Prostate gland (tissue), 2 donors: Measurements from ENCODE around the gene MFAP4. TPM values are rescaled to one million over a fixed set of nuclear protein-coding genes. Genes with fewer than 3 reads are reported as not detected.

Experiments
- DNase-seq: peaks from one replicate; pipeline ENCODE4 v3.0.0-alpha.2; 2019; ENCODE audit warnings: low spot score
- H3K27ac ChIP-seq, 2 donors: fragments of 200-600 bp; sonication (generic); 2 replicates each; pipeline ENCODE4 v1.5.1; 2017 to 2019
- H3K27me3 ChIP-seq: fragments of 200-600 bp; sonication (generic); replicated peaks from 2 replicates; pipeline ENCODE4 v1.5.1; 2019; ENCODE audit not compliant: insufficient read depth
- H3K36me3 ChIP-seq, 2 donors: fragments of 200-600 bp; sonication (generic); 1 replicate in 1 of 2; 2 replicates in 1 of 2; pipeline versions ENCODE4 v1.5.1 to v1.8.1; 2017 to 2019
- H3K4me1 ChIP-seq: fragments of 200-600 bp; sonication (generic); replicated peaks from 2 replicates; pipeline ENCODE4 v1.5.1; 2019
- H3K4me3 ChIP-seq, 2 donors: fragments of 200-600 bp; sonication (generic); 2 replicates each; pipeline ENCODE4 v1.5.1; 2017 to 2019
- H3K9me3 ChIP-seq: fragments of 200-600 bp; sonication (generic); 2 replicates; pipeline ENCODE4 v1.5.1; 2017
- CTCF ChIP-seq, 4 experiments: fragments of 200-600 bp in 2 of 4; fragments of 450-650 bp in 2 of 4; sonication (generic) in 2 of 4; IDR thresholded peaks; 1 replicate in 3 of 4; 2 replicates in 1 of 4; pipeline ENCODE4 v1.5.1; 2016 to 2019; ENCODE audit warnings: antibody characterized with exemption in 4 of 4, mild to moderate bottlenecking in 2 of 4, moderate library complexity in 2 of 4
- POLR2A ChIP-seq: fragments of 450-650 bp; IDR thresholded peaks from one replicate; pipeline ENCODE4 v1.6.1; 2016; ENCODE audit warnings: antibody characterized with exemption, mild to moderate bottlenecking
- POLR2AphosphoS5 ChIP-seq: sonication (generic); formaldehyde crosslinking; IDR thresholded peaks from one replicate; pipeline ENCODE4 v1.6.1; 2017; ENCODE audit warnings: antibody characterized with exemption
- WGBS: methylation state at CpG from one replicate; pipeline ENCODE4 v1.1.5; 2018; 5-methylcytosine and 5-hydroxymethylcytosine counted together
- intact Hi-C: fragments of 100-400 bp; cut with DNase I; formaldehyde crosslinking; loops from one replicate; pipeline ENCODE4 v1.14.2; 2022
- total RNA-seq, 2 donors: library from RNA; depleted of rRNA; stranded (reverse); fragments of >200 nt; gene quantifications; one replicate each; pipeline ENCODE4 v1.1.0, GENCODE V29; 2016

Gene MFAP4
- total RNA-seq, 2 donors from 2014 or later: 56.1 to 146 TPM

- no peaks in the 10 kb centered on the region for H3K27me3 ChIP-seq
- no peak for DNase-seq
- no peaks in the 10 kb centered on the region for H3K36me3 ChIP-seq
- no peak overlapping the region for H3K27ac ChIP-seq
- 88% methylated on average over 8 of the region's 8 CpGs for WGBS
- intact Hi-C loops: no loop called here
- TF ChIP-seq POLR2A (no peak), CTCF (IDR thresholded peaks at IDR 0.05) (no peak), POLR2AphosphoS5 (no peak)
- H3K9me3 ChIP-seq: no peaks in the 10 kb centered on the region
- peaks cover 3% of the 10 kb centered on the region for H3K4me1 ChIP-seq
- no peak overlapping the region for H3K4me3 ChIP-seq
These were observed 14.0 kb downstream of the MFAP4 start for GRCh38 chr17:19372866-19373504.

GRCh38 chr17:19372439-19372838 lies 14.6 kb downstream of the MFAP4 start:
- H3K36me3 ChIP-seq: no peaks in the 10 kb centered on the region
- no peak for DNase-seq
- TF ChIP-seq POLR2A (no peak), POLR2AphosphoS5 (no peak), CTCF (IDR thresholded peaks at IDR 0.05) (no peak)
- 89% methylated on average over 12 of the region's 12 CpGs for WGBS
- H3K9me3 ChIP-seq: no peaks in the 10 kb centered on the region
- intact Hi-C loops: no loop called here
- no peak overlapping the region for H3K27ac ChIP-seq
- H3K27me3 ChIP-seq: no peaks in the 10 kb centered on the region
- no peak overlapping the region for H3K4me3 ChIP-seq
- H3K4me1 ChIP-seq: peaks cover 3% of the 10 kb centered on the region

GRCh38 chr17:19372011-19372370 lies 15.0 kb downstream of the MFAP4 start:
- H3K9me3 ChIP-seq: no peaks in the 10 kb centered on the region
- no peak overlapping the region for H3K4me3 ChIP-seq
- H3K36me3 ChIP-seq: no peaks in the 10 kb centered on the region
- 81% methylated on average over 9 of the region's 9 CpGs for WGBS
- DNase-seq: no peak
- peaks cover under 1% of the 10 kb centered on the region for H3K4me1 ChIP-seq
- intact Hi-C loops: no loop called here
- H3K27me3 ChIP-seq: no peaks in the 10 kb centered on the region
- H3K27ac ChIP-seq: no peak overlapping the region
- TF ChIP-seq POLR2A: no peak
- TF ChIP-seq CTCF (IDR thresholded peaks at IDR 0.05): no peak
- TF ChIP-seq POLR2AphosphoS5: no peak

- H3K36me3 ChIP-seq: no peaks in the 10 kb centered on the region
- intact Hi-C loops: no loop called here
- H3K27ac ChIP-seq: no peak overlapping the region
- H3K9me3 ChIP-seq: no peaks in the 10 kb centered on the region
- H3K4me3 ChIP-seq: no peak overlapping the region
- DNase-seq: no peak
- TF ChIP-seq POLR2A (no peak), CTCF (IDR thresholded peaks at IDR 0.05) (no peak), POLR2AphosphoS5 (no peak)
- no peaks in the 10 kb centered on the region for H3K4me1 ChIP-seq
- 85% methylated on average over 7 of the region's 7 CpGs for WGBS
- no peaks in the 10 kb centered on the region for H3K27me3 ChIP-seq
These were observed 15.6 kb downstream of the MFAP4 start for GRCh38 chr17:19371259-19372010.

GRCh38 chr17:19370493-19370960 lies 16.5 kb downstream of the MFAP4 start:
- Histone ChIP-seq H3K4me3 (no peak overlapping the region), H3K4me1 (no peaks in the 10 kb centered on the region), H3K27me3 (no peaks in the 10 kb centered on the region), H3K36me3 (no peaks in the 10 kb centered on the region), H3K9me3 (no peaks in the 10 kb centered on the region), H3K27ac (no peak overlapping the region)
- no peak for TF ChIP-seq POLR2A
- TF ChIP-seq CTCF (IDR thresholded peaks at IDR 0.05): no peak
- no peak for TF ChIP-seq POLR2AphosphoS5
- DNase-seq: no peak
- intact Hi-C loops: no loop called here
- WGBS: 81% methylated on average over 7 of the region's 7 CpGs
